GM19351 (cell line): ENCODE results near the gene CAMK2B.

Experiments used
- ATAC-seq: cut with Tn5 transposase; IDR thresholded peaks from one replicate; pipeline ENCODE4 v1.9.1; 2021; ENCODE audit warnings: mild to moderate bottlenecking, moderate library complexity; ENCODE audit not compliant: unreplicated experiment

CAMK2B gene

GRCh38 chr7:44196450-44196872 lies 128.9 kb downstream of the CAMK2B start:
- peak; percentile 39 for ATAC-seq

DNA sequence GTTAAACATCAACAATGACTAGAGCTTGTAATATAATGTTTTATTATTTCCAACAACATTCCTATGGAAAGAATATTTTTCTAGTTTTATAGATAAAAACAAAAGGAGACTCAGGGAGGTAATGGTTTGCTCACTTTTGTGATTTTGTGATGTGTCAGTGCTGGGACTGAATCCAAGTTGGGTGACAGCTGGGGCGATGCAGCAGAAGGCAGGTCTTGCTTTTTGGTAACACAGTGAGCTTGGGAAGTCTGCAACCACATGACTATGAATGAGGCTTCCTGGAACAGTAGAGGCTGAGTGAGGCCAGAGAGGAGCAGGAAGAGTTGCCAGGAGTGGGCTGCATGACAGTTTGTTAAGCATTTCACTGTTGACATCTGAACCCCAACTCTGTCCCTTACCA lies 129.5 kb downstream of the CAMK2B start:
- no peak for ATAC-seq

DNA sequence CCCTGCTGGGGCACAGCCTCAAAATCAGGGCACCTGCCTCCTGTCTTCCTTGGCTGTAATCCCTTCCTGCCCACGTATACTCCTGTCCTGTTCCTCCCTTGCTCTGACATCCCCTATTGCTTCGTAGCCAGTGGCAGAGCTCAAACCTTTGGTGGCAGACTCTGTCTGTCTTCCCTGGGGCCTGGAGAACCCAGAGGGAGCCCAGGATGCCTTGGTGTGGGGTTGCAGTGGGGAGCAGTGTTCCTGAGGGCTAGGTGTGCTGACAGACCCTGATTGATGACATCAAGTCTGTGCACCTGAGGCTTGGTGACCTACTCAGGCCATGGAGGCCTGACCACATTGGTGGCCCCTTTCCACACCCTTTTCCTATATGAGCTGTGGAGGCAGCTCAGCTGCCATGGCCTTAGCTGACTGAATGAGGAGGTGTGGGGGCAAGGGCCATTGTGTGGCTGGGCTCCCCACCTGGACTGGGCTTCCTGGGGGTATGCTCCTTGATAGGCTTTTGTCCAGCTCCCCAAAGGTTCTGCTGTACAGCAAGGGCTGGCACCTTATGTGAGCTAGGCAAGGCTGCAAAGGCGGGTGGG lies 130.7 kb downstream of the CAMK2B start:
- no peak for ATAC-seq

DNA sequence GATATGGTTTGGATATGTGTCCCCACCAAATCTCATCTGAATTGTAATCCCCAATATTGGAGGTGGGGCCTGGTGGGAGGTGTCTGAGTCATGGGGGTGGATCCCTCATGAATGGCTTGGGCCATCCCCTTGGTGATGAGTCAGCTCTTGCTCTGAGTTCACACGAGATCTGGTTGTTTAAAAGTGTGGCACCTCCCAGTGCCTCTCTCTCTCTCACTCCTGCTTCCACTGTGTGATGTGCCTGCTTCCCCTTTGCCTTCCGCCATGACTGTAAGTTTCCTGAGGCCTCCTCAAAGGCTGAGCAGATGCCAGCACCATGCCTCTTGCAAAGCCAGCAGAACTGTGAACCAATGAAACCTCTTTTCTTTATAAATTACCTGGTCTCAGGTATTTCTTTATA lies 131.3 kb downstream of the CAMK2B start:
- no peak for ATAC-seq

GRCh38 chr7:44193011-44193802 lies 132.2 kb downstream of the CAMK2B start:
- no peak for ATAC-seq

GRCh38 chr7:44191171-44191570 lies 134.2 kb downstream of the CAMK2B start:
- ATAC-seq: no peak

- no peak for ATAC-seq
Observed at GRCh38 chr7:44189993-44190872, 135.2 kb downstream of the CAMK2B start.

GRCh38 chr7:44189286-44189992 lies 136.0 kb downstream of the CAMK2B start, which contains the start of gene GCK:
TSS of gene GCK (minus strand) at chr7:44189439. CDS start at chr7:44188953, 486 bp downstream.
- no peak for ATAC-seq

DNA sequence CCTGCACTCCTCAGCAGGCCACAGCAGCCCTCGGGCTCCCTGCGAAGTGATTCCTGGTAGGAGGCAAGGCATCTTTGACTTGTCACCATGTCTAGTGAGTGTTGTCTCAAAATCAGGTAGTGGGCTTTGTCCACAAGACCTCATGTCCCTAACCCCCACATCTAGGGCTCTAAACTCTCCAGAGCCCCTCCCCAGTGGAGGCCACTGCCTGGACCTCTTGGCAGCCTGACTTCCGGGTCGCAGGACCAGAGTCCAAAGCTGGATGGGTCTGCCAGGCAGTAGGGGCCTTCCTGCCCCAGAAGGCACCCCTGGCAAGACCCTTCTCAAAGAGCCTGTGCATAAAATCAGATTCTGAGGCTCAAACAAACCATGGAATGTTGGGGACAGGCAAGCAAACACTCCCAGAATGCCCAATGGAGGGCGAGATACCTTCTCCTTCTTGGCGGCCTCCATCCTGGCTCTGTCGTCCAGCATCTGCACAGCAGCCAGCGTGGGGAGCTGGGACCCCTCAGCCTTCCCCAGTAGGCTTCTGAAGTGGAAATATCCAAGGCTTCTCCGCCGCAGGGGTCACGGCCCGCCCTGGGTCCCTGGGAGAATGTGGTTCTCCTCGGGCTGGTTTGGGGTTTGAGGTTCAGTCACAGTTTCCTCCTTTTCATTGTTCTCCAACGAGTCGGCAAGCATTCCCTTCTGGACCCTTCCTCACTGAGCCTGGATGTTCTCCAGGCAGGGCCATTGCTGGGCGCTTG lies 136.7 kb downstream of the CAMK2B start:
- ATAC-seq: no peak

DNA sequence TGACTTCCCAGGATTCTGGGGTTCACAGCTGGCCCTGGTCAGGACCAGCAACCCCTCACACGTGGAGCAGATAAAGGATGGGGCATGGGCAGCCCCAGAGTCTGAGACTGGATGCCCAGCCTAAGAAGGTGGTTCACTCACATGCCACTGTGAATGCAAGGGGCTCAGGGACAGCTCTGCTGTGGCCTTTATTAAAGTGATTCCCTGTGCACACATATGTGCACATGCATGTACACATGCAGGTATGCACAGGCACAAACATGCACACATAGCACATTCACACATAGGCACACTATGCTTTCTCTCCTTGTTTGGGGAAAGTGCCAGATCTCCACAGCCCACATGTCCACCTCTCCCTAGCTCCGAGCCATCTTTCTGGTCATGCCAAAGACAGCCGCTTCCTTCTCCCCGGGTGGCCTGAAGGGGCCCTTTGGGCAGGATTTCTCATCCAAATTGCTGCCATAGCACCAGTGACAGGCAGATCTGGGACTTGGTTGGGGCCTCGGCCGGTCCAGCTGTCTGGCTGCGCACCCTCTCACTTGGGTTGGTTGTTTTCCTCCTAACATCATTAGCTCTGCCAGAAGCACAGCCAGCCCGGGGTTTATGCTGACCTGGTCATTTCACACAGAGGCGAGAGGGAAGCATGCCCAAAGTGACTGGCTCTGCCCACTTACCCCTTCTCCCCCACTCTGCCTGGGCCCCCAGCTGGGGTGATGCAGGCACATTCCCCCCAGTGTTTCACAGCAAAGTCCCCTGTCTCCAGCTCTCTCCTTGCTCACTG lies 137.6 kb downstream of the CAMK2B start:
- ATAC-seq: no peak

DNA sequence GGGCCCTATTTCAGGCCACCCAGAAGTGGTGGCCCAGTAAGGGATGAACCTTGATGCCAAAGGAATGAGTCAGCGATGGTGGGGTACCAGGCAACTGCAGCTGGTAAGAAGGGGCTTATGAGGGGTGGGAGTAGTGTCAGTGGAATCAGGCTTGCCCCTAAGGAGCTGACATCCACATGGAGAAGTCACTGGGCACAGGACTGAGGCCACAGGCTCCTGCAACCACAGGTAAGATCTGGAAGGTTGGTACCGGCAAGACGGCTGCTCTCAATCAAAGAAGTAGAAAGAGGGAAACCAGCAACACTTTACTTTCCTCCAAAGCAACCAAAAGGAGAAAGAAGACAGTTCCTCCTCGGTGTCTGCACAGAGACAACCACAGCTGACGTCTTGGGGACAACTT lies 138.7 kb downstream of the CAMK2B start:
- no peak for ATAC-seq

DNA sequence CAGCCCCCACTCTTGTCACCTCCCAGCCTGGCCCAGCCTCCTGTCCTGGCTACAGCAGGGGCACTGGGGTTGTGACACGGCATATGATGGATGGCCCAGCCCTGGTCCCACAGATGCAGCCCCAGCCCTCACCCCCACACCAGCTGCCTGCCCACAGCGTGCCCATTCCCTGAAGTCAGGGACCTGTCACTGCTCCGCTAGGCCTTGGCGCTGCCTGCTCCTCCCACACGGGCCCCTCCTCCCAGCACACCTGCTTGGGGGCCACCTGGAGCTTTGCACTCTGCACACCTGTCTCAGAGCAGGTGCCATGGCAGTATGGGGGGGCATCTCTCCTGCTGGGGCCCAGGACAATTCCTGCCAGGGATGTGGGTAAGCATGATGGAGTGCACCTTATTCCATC lies 139.7 kb downstream of the CAMK2B start:
- no peak for ATAC-seq

GRCh38 chr7:44184873-44185446 lies 140.4 kb downstream of the CAMK2B start:
- ATAC-seq: no peak

DNA sequence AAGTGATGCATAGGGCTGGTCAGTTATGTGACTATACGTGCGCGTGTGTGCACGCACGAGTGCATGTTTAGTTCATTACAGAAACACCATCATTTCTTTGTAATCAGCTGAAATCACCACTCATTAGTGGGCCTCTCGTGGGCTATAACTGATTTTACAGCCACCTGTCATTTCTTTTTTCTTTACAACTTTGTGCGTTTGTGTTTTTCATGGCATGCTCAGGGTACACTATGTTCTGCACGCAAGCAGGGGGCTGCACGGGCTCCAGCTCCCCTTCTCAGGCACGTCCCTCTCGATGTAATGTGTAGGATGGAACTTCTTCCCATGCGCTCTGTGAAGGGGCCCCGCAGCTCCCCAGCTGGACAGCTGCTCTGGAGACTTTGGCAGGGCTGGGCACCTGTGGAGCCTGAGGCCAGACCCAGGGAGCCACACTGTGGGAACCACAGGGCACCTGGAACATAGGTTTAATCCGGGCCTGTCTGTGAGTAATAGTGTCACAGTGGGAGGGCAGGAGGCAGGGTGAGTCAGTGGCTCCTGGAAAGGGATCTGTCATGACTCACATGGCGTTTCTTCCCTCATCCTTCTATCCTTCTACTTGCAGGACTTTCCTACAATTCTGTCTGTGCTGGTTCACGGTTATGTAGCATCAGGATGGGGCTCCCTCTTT lies 141.1 kb downstream of the CAMK2B start:
- no peak for ATAC-seq

DNA sequence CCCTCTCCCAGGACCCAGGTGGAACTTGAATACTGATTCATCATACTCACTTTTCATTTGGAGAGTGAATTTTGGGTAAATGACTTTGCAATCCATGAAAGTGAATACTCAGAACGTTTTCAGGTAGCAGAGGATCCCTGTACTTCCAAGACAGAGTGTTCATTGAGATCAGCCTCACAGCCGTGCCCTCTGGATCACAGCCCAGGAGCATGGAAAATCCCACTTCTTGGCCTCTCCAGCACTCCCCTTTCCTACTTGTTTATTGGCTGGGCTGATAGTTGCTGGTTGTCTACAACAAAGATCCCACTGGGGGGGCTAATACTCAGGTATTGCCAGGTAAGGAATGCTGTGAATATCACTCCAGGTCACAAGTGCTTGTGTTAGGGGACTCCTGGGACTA lies 142.0 kb downstream of the CAMK2B start:
- ATAC-seq: no peak

GRCh38 chr7:44182827-44183226 lies 142.6 kb downstream of the CAMK2B start:
- no peak for ATAC-seq

DNA sequence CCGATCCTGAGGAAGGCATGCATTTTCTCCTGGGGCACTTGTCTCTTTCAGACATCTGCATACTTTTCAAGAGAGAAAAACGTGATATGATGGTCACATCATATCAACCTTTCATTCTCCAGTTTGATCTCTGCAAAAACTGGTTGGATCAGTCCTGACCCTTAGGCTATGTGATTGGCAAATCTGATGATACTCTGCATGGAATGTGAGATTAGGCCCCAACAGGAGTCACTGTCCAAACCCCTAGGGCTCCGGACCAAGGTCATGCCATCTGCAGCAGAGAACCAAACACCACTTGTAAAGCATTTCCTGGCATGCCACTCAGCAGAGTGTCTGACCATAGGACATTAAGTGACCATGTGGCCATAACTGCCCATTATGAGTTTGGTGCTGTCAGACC lies 144.8 kb downstream of the CAMK2B start:
- ATAC-seq: no peak

- ATAC-seq: no peak
Observed at GRCh38 chr7:44177570-44178131, 147.7 kb downstream of the CAMK2B start.
